Erythroblast (primary cell): Measurements from ENCODE around the gene KRTCAP2.

ENCODE experiments used
- GATA1 ChIP-seq: IDR thresholded peaks from 2 replicates; pipeline ENCODE4 v1.6.1; 2011; ENCODE audit warnings: low read depth, mild to moderate bottlenecking, control low read depth, low read length, moderate library complexity
- POLR2A ChIP-seq: IDR thresholded peaks from 2 replicates; pipeline ENCODE4 v1.6.1; 2011; ENCODE audit warnings: mild to moderate bottlenecking, low read length

GRCh38 chr1:155170101-155170785, 2.9 kb downstream of the KRTCAP2 start:
- no peak for TF ChIP-seq POLR2A
- TF ChIP-seq GATA1, result no peak
